ENCODE data around the gene MAML3.

DNA sequence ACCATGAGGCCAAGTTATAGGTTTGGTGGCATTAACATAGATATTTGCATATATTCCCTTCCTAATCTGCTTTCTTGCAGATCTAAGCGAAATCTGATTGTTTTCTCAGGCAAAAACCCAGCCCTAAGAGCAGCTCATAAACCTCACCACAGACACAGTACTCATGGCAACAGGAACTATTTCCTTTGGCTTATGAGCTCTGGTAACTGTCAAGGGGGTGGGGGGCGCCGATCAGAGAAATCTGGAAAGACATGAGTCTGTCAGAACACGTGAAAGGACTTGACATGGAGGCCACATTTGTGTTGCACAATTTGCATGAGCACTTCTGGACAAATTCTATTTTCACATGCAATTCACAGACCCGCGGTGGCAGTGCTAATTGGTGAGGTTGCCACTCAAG, 404.6 kb downstream of the MAML3 start:
- TF ChIP-seq, protein P1, sequence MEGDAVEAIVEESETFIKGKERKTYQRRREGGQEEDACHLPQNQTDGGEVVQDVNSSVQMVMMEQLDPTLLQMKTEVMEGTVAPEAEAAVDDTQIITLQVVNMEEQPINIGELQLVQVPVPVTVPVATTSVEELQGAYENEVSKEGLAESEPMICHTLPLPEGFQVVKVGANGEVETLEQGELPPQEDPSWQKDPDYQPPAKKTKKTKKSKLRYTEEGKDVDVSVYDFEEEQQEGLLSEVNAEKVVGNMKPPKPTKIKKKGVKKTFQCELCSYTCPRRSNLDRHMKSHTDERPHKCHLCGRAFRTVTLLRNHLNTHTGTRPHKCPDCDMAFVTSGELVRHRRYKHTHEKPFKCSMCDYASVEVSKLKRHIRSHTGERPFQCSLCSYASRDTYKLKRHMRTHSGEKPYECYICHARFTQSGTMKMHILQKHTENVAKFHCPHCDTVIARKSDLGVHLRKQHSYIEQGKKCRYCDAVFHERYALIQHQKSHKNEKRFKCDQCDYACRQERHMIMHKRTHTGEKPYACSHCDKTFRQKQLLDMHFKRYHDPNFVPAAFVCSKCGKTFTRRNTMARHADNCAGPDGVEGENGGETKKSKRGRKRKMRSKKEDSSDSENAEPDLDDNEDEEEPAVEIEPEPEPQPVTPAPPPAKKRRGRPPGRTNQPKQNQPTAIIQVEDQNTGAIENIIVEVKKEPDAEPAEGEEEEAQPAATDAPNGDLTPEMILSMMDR (IDR thresholded peaks at IDR 0.05), result no peak
- no peak for TF ChIP-seq POLR2A (IDR thresholded peaks at IDR 0.05)
